HG03060 (cell line): ENCODE measurements around the gene HSPA1A.
A peak's percentile ranks its signal among the peaks of the same experiment; 100 is the strongest.
"Not testable (repeated sequence)": the region's sequence is repeated elsewhere in the genome, so short reads cannot be mapped to it uniquely, and the experiment has no call there.

ENCODE experiments used
- ATAC-seq: cut with Tn5 transposase; IDR thresholded peaks from one replicate; pipeline ENCODE4 v1.9.1; 2021; ENCODE audit warnings: low read depth, moderate number of reproducible peaks; ENCODE audit not compliant: unreplicated experiment

The HSPA1A gene

DNA sequence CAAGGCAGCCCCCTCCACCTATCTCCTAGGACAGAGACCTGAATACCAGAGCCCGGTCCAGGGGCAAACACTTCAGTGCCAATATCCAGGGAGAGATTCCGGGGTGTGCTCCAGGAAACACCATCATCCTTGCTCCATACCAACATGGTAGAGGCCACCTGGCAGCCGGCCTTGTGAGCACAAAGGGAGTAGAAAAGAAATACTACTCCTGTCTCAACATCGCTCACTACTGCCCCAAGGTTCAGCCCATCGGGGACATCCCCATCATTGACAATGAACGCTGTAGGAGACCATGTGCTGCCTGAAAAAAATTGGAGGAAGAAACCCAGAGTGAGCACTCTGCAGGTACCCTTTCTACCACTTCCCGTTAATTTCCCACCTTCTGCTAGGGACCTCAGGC lies 45.8 kb downstream of the HSPA1A start:
- no peak for ATAC-seq

DNA sequence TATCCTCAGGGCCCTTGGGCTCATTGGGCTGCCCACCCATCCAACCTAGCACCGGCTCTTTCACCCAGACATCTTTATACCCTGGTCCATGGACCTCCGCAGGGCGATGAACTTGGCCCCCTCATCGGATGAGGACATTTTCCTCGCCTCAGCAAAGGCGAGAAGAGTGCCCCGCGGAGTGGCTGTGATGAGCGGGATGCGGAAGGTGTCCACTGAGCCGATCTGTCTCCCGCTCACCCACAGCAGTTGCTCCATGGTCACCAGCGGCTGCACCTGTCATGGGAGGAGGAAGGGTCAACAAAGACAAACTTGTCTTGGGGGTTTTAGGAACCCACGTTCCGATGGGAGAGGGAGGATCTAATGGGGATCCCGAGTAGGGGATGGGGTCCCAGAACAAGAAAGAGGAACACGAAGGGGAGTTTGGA lies 46.6 kb downstream of the HSPA1A start:
- no peak for ATAC-seq

DNA sequence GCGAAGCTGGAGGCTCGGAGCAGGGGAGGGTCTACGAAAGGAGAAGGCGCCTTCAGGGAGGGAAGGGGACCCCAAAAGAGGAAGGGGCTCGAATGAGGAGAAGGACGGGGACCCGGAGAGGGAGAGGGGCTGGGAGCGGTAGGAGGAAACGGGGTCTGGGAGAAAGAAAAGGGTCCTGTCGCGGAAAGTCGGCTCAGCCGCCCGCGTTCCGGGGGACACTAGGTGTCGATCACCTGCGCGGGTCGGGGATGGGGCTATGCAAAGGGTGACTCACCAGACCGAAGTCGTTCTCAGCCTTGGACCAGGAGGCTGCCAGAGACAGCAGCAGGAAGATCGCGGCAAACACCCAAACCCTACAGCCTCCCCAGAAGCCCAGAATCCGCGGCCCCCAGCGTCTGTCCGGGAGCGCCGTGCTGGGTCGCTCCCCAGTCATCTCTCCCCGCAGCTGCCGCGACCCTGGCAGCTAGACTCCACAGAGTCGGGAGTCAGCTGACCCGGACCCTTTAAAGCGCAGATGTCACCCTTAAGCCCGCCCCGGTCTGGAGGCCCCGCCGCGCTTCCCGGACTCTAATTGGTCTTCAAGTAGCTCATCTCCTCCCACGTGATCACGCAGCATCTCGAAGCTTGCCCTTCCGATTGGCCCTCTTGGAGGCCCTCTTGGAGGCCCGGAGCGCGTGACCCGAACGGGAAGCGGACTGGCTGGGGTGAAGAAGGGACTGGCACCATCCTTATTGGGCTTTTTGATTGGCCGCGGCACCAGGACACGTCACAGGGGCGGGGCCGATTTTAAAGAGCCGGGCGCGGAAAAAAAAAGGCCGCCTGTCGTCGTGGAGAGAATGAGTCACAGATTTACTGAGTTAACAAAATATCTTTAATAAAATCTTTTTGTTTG lies 47.2 kb downstream of the HSPA1A start, which contains the start of gene NEU1:
Gene NEU1, minus strand, starts transcription at position 478 of the 892 bp plus-strand sequence. Its CDS starts 45 bp downstream, at position 433.
- peak; percentile 91 for ATAC-seq

DNA sequence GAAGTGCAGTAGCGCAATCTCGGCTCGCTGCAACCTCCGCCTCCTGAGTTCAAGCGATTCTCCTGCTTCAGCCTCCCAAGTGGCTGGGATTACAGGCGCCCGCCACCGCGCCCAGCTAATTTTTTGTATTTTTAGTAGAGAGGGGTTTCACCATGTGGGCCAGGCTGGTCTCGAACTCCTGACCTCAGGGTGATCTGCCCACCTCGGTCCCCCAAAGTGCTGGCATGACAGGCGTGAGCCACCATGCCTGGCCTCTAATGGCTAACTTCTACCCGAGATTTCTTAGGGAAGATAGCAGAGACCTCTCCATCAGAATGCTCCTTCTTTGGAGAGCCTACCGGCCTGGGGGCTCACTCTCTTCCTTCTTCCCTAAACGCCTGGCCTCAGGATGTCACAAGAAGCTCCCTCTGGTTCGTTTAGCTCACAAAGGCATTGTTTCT lies 48.8 kb downstream of the HSPA1A start:
- ATAC-seq, result not testable (repeated sequence)

DNA sequence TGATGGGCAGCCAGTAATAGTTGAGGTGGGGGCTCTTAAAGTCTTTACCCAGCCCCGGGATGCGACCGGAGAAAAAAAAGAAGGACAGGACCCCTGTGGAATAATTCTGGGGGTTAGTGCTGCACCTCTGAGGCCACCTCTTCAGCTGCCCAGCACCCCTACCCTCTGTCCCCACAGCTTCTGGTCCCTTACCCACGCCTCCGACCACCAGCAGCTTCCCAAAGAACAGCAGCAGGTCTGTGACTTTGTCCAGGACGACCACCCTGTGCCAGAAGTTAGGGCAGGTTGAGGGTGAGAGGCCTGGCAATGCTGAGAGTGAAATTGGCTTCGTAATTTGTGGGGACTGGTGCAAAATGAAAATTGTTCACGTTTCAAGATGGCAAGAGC lies 49.5 kb downstream of the HSPA1A start:
- ATAC-seq, result no peak

DNA sequence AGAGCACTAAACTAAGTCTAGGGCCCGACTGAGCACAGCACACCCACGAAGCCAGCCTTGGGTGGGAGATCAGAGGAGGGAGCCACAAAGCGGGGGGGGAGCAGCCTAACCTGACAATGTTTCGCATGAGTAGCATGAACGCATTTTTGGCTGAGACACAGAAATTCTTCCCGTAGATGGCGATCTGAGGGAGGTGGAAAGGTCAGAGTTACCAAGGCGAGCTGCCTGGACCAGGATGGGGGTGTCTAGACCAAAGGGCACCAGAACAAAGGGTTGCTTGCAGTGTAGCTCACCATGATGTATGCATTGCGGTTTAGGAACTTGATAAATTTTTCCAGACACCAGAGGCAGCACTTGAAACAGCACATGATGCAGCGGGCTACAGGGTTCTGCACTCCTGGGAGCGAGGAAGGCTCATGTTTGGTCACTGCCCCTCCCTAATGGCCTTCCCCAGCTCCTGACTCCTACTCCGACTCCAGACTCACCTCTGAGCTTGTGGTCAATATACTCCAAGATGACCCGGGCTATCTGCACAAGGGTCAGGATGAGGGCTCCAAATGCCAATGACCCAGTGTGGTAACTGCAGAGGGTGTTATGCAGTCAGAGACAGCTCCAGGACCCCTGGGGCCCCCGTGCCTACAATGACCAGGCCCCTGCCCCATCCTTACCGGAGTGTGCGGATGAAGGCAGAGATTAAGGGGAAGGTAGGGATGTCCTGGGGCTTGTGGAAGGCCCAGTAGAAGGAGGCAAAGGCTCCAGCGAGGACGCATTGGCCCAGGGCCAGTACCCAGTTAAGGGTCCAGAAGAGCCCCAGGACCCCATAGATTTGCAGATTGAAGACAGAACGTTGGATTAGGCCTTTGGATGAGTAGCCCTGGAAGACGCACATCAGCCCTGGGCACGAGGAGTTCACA lies 50.1 kb downstream of the HSPA1A start:
- no peak for ATAC-seq
